GM21576 (cell line): ENCODE measurements around the gene CERS6.
A peak's percentile ranks its signal among the peaks of the same experiment; 100 is the strongest.

Experiments
- ATAC-seq: cut with Tn5 transposase; IDR thresholded peaks from one replicate; pipeline ENCODE4 v1.9.1; 2021; ENCODE audit warnings: mild to moderate bottlenecking, moderate library complexity; ENCODE audit not compliant: unreplicated experiment

Gene CERS6

DNA sequence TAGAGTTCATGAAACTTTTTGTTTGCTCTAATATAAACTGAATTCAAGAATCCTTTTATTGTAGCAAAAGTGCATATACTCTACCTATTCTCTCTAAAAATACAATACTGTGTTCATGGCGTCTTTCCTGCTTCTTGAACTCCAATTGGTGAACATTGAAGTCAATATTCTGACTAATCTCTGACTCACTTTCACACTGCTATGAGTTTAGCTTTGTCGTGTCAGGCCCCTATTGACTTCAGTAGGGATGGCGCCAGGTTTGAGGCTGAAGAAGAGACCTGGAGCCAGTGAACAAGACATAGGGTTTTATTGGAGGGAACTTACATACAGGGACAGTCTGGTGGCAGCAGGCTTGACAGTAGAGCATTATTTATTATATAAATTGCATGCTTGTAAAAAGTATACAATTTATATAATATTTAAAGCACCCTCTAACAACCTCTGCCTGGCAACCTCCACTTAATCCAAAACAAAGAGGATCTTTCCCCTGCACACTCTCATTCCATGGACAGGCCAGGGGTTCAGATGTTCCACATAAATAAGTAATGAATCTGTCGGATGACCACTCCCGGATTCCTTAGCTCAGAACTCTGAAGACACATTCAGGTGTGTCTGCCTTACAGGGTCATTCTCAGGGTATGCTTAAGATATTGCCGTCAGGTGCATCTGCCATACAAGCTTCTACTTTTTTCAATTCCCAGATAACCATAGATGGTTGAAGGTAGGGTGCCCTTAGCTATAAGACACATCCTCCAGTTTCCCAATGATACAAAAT, 141.0 kb downstream of the CERS6 start:
- ATAC-seq, result no peak

- no peak for ATAC-seq
Measured at GRCh38 chr2:168599738-168600137, 143.7 kb downstream of the CERS6 start.

GRCh38 chr2:168600949-168601348, 144.9 kb downstream of the CERS6 start:
- ATAC-seq, result no peak

- peak; percentile 49 for ATAC-seq
Measured at GRCh38 chr2:168601741-168602140, 145.7 kb downstream of the CERS6 start.

DNA sequence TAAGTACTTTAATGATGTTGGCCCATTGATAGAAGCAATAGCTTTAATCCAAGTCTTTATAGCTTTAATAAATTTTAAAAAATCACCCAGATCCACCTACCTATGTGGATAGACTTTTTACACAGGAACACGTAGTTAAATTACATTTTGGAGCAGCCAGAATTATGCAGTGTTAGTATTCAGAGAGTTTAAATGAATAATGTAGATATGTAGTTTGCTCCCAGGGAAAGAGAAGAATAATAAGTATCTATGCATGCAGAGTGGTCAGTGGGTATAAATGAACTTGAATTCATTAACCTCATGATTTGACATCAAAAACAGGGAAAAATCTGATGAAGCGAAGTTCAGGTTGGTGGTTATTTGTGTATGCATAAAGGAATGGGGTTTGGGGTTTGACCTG, 146.3 kb downstream of the CERS6 start:
- ATAC-seq, result no peak

- ATAC-seq, result no peak
Measured at GRCh38 chr2:168602846-168603401, 146.9 kb downstream of the CERS6 start.

DNA sequence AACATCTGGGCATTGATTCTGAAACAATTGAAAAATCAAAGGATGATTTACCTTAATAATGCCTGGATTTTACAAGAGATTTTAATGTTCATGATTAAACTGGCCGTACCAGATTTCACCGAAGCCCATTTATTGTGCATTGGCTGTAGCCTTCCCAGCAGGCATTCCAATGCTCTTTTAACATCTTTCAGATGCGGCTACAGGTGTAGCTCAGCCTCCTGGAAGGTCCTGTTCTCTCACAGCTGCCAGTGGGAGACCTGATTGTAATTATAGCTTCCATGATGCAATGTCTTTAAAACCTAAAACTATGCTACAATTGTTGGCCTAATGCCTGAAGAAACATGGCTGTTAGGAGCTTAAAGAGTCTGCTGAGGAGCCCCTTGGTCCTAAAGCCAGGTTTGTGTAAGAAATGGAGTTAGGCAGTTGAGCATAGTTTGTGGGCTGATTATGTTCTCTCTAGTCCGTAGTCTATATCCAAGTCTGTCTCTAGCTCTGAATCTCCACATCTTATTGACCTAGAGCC, 147.4 kb downstream of the CERS6 start:
- no peak for ATAC-seq

DNA sequence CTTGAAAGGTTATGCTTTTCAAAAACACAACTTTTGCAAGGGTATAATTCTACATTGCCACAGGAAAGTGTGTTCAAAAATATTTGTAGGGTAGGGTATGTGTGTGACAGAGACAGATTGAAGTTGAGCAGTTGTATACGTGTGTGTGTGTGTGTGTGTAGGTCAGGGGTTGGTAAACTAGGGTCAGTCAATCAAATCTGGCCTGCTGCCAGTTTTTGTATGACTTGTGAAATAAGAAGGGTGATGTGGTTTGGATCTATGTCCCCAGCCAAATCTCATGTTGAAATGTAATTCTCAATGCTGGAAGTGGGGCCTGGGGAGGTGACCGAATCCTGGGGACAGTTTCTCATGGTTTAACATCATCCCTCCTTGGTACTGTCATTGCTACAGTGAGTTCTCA, 148.2 kb downstream of the CERS6 start:
- ATAC-seq, result no peak

GRCh38 chr2:168607992-168608391, 151.9 kb downstream of the CERS6 start:
- ATAC-seq, result no peak

GRCh38 chr2:168608796-168609195, 152.7 kb downstream of the CERS6 start:
- ATAC-seq, result no peak

DNA sequence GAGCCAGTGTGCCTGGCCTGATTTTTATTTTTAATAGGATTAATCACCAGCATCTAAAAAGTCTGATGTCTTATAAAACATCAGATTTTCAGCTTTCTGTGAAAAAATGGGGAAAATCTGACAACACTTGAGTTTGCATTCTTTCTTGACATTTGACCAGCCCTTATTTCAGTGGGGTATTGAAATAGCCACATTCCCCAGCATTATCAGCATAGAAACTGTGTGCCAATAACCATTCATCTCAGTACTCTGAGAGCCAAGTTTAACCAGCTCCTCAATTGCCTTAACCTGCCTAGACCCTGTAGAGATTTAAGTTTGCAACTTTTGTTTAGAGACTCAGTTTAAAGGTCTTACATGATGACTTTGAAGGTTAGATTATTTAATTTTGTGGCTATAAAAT, 155.0 kb downstream of the CERS6 start:
- ATAC-seq, result no peak

GRCh38 chr2:168611896-168612650, 156.0 kb downstream of the CERS6 start:
- no peak for ATAC-seq

DNA sequence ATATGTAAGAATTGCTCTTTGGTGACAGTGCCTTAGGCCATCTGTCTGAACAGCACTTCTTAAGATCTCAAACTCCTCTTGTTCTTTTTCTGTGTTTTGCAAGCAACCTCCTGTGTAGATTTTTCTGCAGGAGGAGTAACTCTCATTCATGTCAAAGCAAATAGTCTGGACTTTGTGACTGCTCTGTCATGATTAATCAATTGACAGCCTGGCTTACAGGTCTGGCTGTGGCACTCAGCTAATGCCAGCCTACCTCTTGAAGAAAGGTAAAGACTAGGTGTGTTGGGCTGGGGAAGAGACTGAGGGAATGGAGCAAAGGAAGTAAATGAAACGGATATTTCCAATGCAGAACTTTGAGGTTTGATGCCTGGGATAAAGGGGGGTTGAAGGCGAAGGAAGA, 156.6 kb downstream of the CERS6 start:
- ATAC-seq, result no peak

- no peak for ATAC-seq
Measured at GRCh38 chr2:168613551-168613950, 157.5 kb downstream of the CERS6 start.

- no peak for ATAC-seq
Measured at GRCh38 chr2:168614172-168615018, 158.3 kb downstream of the CERS6 start.

DNA sequence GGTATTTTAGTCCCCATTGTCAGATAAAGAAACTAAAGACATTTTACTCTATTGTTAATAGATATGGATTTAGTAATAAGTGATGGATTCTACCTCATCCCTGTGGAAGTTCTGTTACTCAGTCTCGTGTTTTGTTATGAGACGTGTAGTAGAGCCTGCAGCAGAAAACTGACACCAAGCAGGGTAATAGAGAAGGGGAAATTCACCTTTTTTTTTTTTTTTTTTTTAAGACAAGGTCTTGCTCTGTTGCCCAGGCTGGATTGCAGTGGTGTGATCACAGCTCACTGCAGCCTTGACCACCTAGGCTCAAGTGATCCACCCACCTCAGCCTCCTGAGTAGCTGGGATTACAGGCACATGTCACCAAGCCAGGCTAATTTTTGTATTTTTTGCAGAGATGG, 164.5 kb downstream of the CERS6 start:
- no peak for ATAC-seq

- ATAC-seq, result no peak
Measured at GRCh38 chr2:168622559-168622958, 166.5 kb downstream of the CERS6 start.

DNA sequence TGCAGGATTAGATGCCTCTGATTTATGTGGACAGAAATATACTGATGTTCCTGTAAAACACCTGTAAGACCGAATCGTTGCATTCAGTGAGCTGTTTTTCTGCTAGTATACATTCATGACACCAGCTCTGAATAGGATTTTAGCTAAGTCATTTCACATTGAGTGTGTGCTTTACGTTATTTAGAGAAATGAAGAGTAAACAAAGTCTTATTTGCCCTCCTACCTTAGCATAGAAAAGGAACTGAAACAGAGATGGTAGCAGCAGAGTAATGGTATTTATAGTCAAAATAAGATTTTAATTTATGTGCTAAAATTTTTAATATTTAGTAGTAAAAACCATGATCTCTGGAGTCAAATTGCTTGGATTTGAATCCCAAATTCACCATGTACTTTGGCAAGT, 168.0 kb downstream of the CERS6 start:
- no peak for ATAC-seq

GRCh38 chr2:168626096-168626495, 170.0 kb downstream of the CERS6 start:
- ATAC-seq, result no peak

DNA sequence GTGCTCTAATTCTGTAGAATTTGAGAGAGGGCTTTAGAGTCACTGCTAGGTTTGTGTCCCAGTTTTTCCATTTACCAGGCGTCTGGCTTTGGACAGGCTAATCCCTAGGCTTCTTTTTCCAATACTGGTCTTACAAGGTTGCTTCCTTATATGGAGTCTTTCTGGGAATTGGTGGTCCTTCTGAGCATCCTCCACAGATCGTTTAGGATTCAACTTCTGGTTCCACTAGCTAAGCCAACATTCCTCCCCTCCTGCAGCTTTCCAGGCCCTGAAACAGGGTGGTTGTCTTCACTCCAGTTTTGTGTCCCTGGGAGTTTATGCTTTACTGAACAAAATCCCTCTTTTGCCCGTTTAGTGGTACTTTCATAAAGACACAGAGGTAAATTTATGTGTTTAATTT, 170.6 kb downstream of the CERS6 start:
- ATAC-seq, result no peak

GRCh38 chr2:168632709-168633121, 176.6 kb downstream of the CERS6 start:
- no peak for ATAC-seq
